OCI-LY7 (cell line): ENCODE measurements around the gene C17orf78. TPM values are rescaled to one million over a fixed set of nuclear protein-coding genes. Genes with fewer than 3 reads are reported as not detected.

Experiments
- BruUV-seq: library from RNA; stranded (reverse); fragments of 400-500 nt; replicated peaks from 2 replicates; lab custom pipeline; 2021; lab: Mats Ljungman, UMichigan
- CTCF ChIA-PET: fragments of 300-600 bp; sonication (Branson Sonifier 250); formaldehyde crosslinking; loops from one replicate; lab custom pipeline; 2022; ENCODE audit warnings: antibody characterized with exemption; ENCODE audit not compliant: unreplicated experiment; lab: Charles Lee
- POLR2A ChIA-PET: fragments of 300-600 bp; sonication (Branson Sonifier 250); formaldehyde crosslinking; loops from one replicate; lab custom pipeline; 2022; ENCODE audit warnings: antibody characterized with exemption; lab: Charles Lee
- DNase-seq: peaks from one replicate; pipeline ENCODE4 v3.0.0-alpha.2; 2015; ENCODE audit warnings: low spot score
- H2AFZ ChIP-seq: fragments of 200-600 bp; sonication (generic), shearing (Covaris generic); 2 replicates; pipeline ENCODE4 v1.6.1; 2014; ENCODE audit warnings: mild to moderate bottlenecking, antibody characterized with exemption, low read length, moderate library complexity
- H3K27ac ChIP-seq: fragments of 200-600 bp; sonication (generic); 2 replicates; pipeline ENCODE4 v1.5.1; 2014; ENCODE audit warnings: mixed run types, low read depth, mild to moderate bottlenecking, moderate library complexity, low read length, inconsistent platforms; ENCODE audit not compliant: poor library complexity, severe bottlenecking
- H3K36me3 ChIP-seq: fragments of 200-600 bp; sonication (generic); 2 replicates; pipeline ENCODE4 v1.6.1; 2014; ENCODE audit warnings: mild to moderate bottlenecking, antibody characterized with exemption, low read length, moderate library complexity, mixed read lengths; ENCODE audit not compliant: insufficient read depth
- H3K4me1 ChIP-seq: fragments of 200-600 bp; sonication (generic); 2 replicates; pipeline ENCODE4 v1.5.1; 2014; ENCODE audit warnings: mild to moderate bottlenecking, low read length; ENCODE audit not compliant: insufficient read depth, poor library complexity, severe bottlenecking
- H3K4me2 ChIP-seq: fragments of 200-600 bp; sonication (generic); 2 replicates; pipeline ENCODE4 v1.6.1; 2014; ENCODE audit warnings: mild to moderate bottlenecking, low read length
- H3K4me3 ChIP-seq: fragments of 200-600 bp; sonication (generic); 2 replicates; pipeline ENCODE4 v1.5.1; 2014; ENCODE audit warnings: mild to moderate bottlenecking, low read depth, low read length; ENCODE audit not compliant: poor library complexity, severe bottlenecking
- H3K79me2 ChIP-seq: fragments of 200-600 bp; sonication (generic); 2 replicates; pipeline ENCODE4 v1.6.1; 2016; ENCODE audit warnings: low read depth, mild to moderate bottlenecking, low read length, moderate library complexity, mixed read lengths; ENCODE audit not compliant: insufficient read depth
- H3K9me2 ChIP-seq: fragments of 200-600 bp; sonication (generic); 2 replicates; pipeline ENCODE4 v1.6.1; 2016; ENCODE audit warnings: mild to moderate bottlenecking, low read length, mixed read lengths; ENCODE audit not compliant: insufficient read depth
- H3K9me3 ChIP-seq: fragments of 200-600 bp; sonication (generic); 2 replicates; pipeline ENCODE4 v1.6.1; 2014; ENCODE audit warnings: mild to moderate bottlenecking, mixed run types, low read length, mixed read lengths
- H4K20me1 ChIP-seq: fragments of 200-600 bp; sonication (generic); 2 replicates; pipeline ENCODE4 v1.6.1; 2014; ENCODE audit warnings: mild to moderate bottlenecking, antibody characterized with exemption, low read length, moderate library complexity, mixed read lengths; ENCODE audit not compliant: insufficient read depth
- EZH2phosphoT487 ChIP-seq: fragments of 200-600 bp; sonication (generic); IDR thresholded peaks from 2 replicates; pipeline ENCODE4 v1.6.1; 2018; ENCODE audit warnings: low read depth, borderline replicate concordance, mild to moderate bottlenecking, mixed run types, antibody characterized with exemption, low read length, moderate library complexity, mixed read lengths
- intact Hi-C: fragments of 100-400 bp; cut with micrococcal nuclease; formaldehyde crosslinking; loops from one replicate; pipeline ENCODE4 v1.10.0; 2022; ENCODE audit not compliant: unreplicated experiment
- total RNA-seq, 2 experiments: library from RNA; depleted of rRNA in 1 of 2; stranded (reverse); fragments of >200 nt in 1 of 2; shearing (Covaris generic) in 1 of 2; gene quantifications; 2 replicates each; pipeline ENCODE4 v1.2.3, GENCODE V29; 2014 to 2022
- TF ChIP-seq, protein P1 (sequence below): fragments of 200-600 bp; sonication (generic); conservative IDR thresholded peaks from 2 replicates; pipeline ENCODE4 v1.5.1; 2014; ENCODE audit warnings: mild to moderate bottlenecking, antibody characterized with exemption, low read length, moderate library complexity, mixed read lengths

C17orf78 gene
- total RNA-seq, 2 experiments from 2014 or later: not detected

DNA sequence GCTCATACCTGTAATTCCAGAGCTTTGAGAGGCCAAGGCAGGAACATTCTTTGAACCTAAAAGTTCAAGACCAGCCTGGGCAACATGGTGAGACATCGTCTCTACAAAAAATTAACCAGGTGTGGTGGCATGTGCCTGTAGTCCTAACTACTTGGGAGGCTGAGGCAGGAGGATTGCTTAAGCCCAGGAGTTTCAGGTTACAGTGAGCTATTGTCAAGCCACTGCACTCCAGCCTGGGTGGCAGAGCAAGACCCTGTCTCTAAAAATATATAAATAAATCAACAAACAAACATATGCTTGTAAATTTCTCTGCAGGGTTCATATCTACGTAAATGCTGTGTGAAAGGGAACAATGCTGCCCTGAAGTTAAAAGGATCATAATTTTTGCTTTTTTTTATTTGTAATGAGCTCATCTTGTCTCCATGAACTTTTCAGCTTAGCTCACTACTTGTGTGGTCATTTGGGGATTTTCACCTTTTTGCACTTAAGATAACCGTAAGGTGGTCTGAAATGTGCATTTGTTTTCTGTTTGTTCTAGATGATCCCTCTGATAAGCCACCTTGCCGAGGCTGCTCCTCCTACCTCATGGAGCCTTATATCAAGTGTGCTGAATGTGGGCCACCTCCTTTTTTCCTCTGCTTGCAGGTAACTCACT, 47.3 kb downstream of the C17orf78 start:
- H3K9me2 ChIP-seq: no peaks in the 10 kb centered on the region
- no TSS peak for BruUV-seq
- H3K4me3 ChIP-seq: no peak overlapping the region
- no peaks in the 10 kb centered on the region for H4K20me1 ChIP-seq
- DNase-seq: no peak
- intact Hi-C loops: no loop called here
- ChIA-PET POLR2A (no interaction called here), CTCF (no interaction called here)
- H3K79me2 ChIP-seq: 0 out of 2 replicates have a peak, but pooled peaks cover under 1% of the 10 kb centered on the region
- no peak overlapping the region for H2AFZ ChIP-seq
- H3K4me1 ChIP-seq: no peaks in the 10 kb centered on the region
- no peak overlapping the region for H3K4me2 ChIP-seq
- H3K27ac ChIP-seq: no peak overlapping the region
- no peaks in the 10 kb centered on the region for H3K9me3 ChIP-seq
- H3K36me3 ChIP-seq: peaks cover 71% of the 10 kb centered on the region
- TF ChIP-seq, protein P1, sequence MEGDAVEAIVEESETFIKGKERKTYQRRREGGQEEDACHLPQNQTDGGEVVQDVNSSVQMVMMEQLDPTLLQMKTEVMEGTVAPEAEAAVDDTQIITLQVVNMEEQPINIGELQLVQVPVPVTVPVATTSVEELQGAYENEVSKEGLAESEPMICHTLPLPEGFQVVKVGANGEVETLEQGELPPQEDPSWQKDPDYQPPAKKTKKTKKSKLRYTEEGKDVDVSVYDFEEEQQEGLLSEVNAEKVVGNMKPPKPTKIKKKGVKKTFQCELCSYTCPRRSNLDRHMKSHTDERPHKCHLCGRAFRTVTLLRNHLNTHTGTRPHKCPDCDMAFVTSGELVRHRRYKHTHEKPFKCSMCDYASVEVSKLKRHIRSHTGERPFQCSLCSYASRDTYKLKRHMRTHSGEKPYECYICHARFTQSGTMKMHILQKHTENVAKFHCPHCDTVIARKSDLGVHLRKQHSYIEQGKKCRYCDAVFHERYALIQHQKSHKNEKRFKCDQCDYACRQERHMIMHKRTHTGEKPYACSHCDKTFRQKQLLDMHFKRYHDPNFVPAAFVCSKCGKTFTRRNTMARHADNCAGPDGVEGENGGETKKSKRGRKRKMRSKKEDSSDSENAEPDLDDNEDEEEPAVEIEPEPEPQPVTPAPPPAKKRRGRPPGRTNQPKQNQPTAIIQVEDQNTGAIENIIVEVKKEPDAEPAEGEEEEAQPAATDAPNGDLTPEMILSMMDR: no peak
- no peak for TF ChIP-seq EZH2phosphoT487

DNA sequence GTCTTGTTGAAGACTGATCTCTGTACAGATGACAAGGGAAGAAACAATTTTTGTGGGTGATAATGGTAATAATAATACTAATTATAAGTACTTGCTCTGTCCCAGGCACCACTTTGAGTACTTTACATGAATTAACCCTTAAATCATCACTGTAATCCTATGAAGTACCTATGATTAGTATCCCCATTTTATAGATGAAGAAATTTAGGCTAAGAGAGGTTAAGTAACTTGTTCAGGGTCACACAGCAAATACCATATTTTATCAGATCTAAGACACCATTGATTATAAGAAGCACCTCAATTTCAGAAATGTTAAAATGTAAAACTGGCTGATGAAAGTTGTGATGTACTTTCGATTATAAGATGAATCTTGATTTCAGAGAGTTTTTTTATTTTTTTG, 49.5 kb downstream of the C17orf78 start:
- Histone ChIP-seq H3K4me3 (no peak overlapping the region), H3K4me1 (no peaks in the 10 kb centered on the region), H3K79me2 (no peaks in the 10 kb centered on the region), H3K36me3 (peaks cover 70% of the 10 kb centered on the region), H3K9me3 (no peaks in the 10 kb centered on the region), H3K9me2 (no peaks in the 10 kb centered on the region), H4K20me1 (no peaks in the 10 kb centered on the region), H3K4me2 (no peak overlapping the region), H3K27ac (no peak overlapping the region), H2AFZ (no peak overlapping the region)
- no peak for TF ChIP-seq EZH2phosphoT487
- TF ChIP-seq, protein P1: no peak
- BruUV-seq: TSS peak; percentile 30
- ChIA-PET CTCF (no interaction called here), POLR2A (no interaction called here)
- intact Hi-C loops: no loop called here
- DNase-seq: no peak

DNA sequence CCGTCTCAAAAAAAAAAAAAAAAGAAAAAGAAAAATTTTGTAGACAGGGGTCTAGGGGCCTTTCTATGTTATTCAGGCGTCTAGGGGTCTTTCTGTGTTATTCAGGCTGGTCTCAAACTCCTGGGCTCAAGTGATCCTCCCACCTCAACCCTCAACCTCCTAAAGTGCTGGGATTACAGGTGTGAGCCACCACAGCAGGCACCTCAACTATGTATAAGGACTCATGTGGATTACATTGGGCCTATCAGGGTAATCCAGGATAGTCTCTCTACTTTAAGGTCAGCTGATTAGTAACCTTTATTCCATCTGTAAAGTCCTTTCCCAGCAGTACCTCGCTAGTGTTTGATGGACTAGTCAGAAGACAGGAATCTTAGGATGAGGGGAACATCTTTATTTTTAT, 53.3 kb downstream of the C17orf78 start:
- TF ChIP-seq EZH2phosphoT487: no peak
- no peak for DNase-seq
- POLR2A ChIA-PET: interaction anchor here (0.6 to 0.7 kb wide), 3 partner anchors 20 to 111 kb away, joined by 3 to 6 read pairs (median 3); no protein-coding TSS in a partner anchor
- intact Hi-C loops: no loop called here
- H4K20me1 ChIP-seq: no peaks in the 10 kb centered on the region; the same call in 1 of the 2 replicates
- H3K27ac ChIP-seq: no peak overlapping the region
- no peak overlapping the region for H3K4me3 ChIP-seq
- H3K36me3 ChIP-seq: peaks cover 89% of the 10 kb centered on the region
- CTCF ChIA-PET: no interaction called here
- no peak overlapping the region for H2AFZ ChIP-seq
- H3K4me1 ChIP-seq: no peaks in the 10 kb centered on the region
- no peaks in the 10 kb centered on the region for H3K9me3 ChIP-seq
- H3K79me2 ChIP-seq: 0 out of 2 replicates have a peak, but pooled peaks cover 7% of the 10 kb centered on the region
- BruUV-seq: no TSS peak
- H3K4me2 ChIP-seq: no peak overlapping the region
- no peaks in the 10 kb centered on the region for H3K9me2 ChIP-seq
